Measurements from ENCODE around the gene PAQR4.

Gene PAQR4

GRCh38 chr16:2990891-2991290 lies 21.7 kb downstream of the PAQR4 start:
- DNase-seq (ENCODE audit: low spot score), result no peak
- TF ChIP-seq CTCF (IDR thresholded peaks at IDR 0.05; ENCODE audit: extremely low read depth, missing control alignments), result no peak

GRCh38 chr16:2991566-2992261 lies 22.6 kb downstream of the PAQR4 start:
- TF ChIP-seq CTCF (IDR thresholded peaks at IDR 0.05; ENCODE audit: extremely low read depth, missing control alignments), result no peak

GRCh38 chr16:2992383-2993081 lies 23.4 kb downstream of the PAQR4 start:
- no peak for TF ChIP-seq CTCF (IDR thresholded peaks at IDR 0.05; ENCODE audit: extremely low read depth, missing control alignments)
- no peak for DNase-seq (ENCODE audit: low spot score)

More at GRCh38 chr16:2991566-2992261, 22.6 kb downstream of the PAQR4 start:
- DNase-seq (ENCODE audit: low spot score), result no peak

GRCh38 chr16:2996298-2996697 lies 27.1 kb downstream of the PAQR4 start:
- no peak for DNase-seq (ENCODE audit: low spot score)
- no peak for TF ChIP-seq CTCF (IDR thresholded peaks at IDR 0.05; ENCODE audit: extremely low read depth, missing control alignments)

- TF ChIP-seq CTCF (IDR thresholded peaks at IDR 0.05; ENCODE audit: extremely low read depth, missing control alignments), result no peak
- no peak for DNase-seq (ENCODE audit: low spot score)
Observed at GRCh38 chr16:2999929-3000328, 30.8 kb downstream of the PAQR4 start.

GRCh38 chr16:3000540-3000939 lies 31.4 kb downstream of the PAQR4 start:
- TF ChIP-seq CTCF (IDR thresholded peaks at IDR 0.05; ENCODE audit: extremely low read depth, missing control alignments), result no peak

GRCh38 chr16:3001316-3001715 lies 32.2 kb downstream of the PAQR4 start:
- DNase-seq (ENCODE audit: low spot score), result no peak
- TF ChIP-seq CTCF (IDR thresholded peaks at IDR 0.05; ENCODE audit: extremely low read depth, missing control alignments), result no peak

More at GRCh38 chr16:3000540-3000939, 31.4 kb downstream of the PAQR4 start:
- DNase-seq (ENCODE audit: low spot score), result no peak

Data from GM20000 (cell line).